Naive B cell (primary cell): Measurements from ENCODE around the gene INSIG2. TPM values are rescaled to one million over a fixed set of nuclear protein-coding genes. Genes with fewer than 3 reads are reported as not detected.

Experiments used
- ATAC-seq, 2 donors: fragments of 150-1000 bp; cut with Tn5 transposase; 2 replicates each; pipeline ENCODE4 v1.10.0; 2021; ENCODE audit warnings: low read depth in 2 of 2, mild to moderate bottlenecking in 2 of 2, moderate library complexity in 2 of 2
- DNase-seq: peaks from one replicate; pipeline ENCODE4 v3.0.0; 2022
- H3K27ac Mint-ChIP-seq, 6 donors: one replicate each; pipeline ENCODE4 v1.8.0; 2020 to 2022; ENCODE audit warnings: mild to moderate bottlenecking in 6 of 6, mixed read lengths in 6 of 6, moderate library complexity in 5 of 6, inconsistent platforms in 2 of 6
- H3K27me3 Mint-ChIP-seq, 3 donors: one replicate each; pipeline ENCODE4 v1.8.0; 2021 to 2022; ENCODE audit warnings: mixed read lengths in 3 of 3, mild to moderate bottlenecking in 1 of 3
- H3K36me3 Mint-ChIP-seq, 2 donors: one replicate each; pipeline ENCODE4 v1.8.0; 2020 to 2022; ENCODE audit warnings: mixed read lengths in 2 of 2, inconsistent platforms in 1 of 2, mild to moderate bottlenecking in 1 of 2
- H3K4me1 Mint-ChIP-seq, 3 donors: one replicate each; pipeline ENCODE4 v1.8.0; 2020 to 2022; ENCODE audit warnings: mixed read lengths in 3 of 3, inconsistent platforms in 1 of 3, mild to moderate bottlenecking in 1 of 3, moderate library complexity in 1 of 3
- H3K4me3 Mint-ChIP-seq, 8 donors: one replicate each; pipeline ENCODE4 v1.8.0; 2020 to 2022; ENCODE audit warnings: mild to moderate bottlenecking in 8 of 8, mixed read lengths in 8 of 8, moderate library complexity in 8 of 8, inconsistent platforms in 2 of 8
- H3K9me3 Mint-ChIP-seq, 7 donors: one replicate each; pipeline ENCODE4 v1.8.0; 2020 to 2022; ENCODE audit warnings: mixed read lengths in 7 of 7, mild to moderate bottlenecking in 5 of 7, inconsistent platforms in 2 of 7, moderate library complexity in 1 of 7
- polyA plus RNA-seq, 6 donors: library from polyadenylated mRNA; unstranded; fragments of 300-500 nt; fragmentation: Illumina TruSeq; gene quantifications; one replicate each; pipeline ENCODE4 v1.2.3, GENCODE V29; 2021; ENCODE audit warnings: low read depth in 6 of 6

The INSIG2 gene
- polyA plus RNA-seq, 6 donors from 2014 or later = 23.6 to 54.5 (median 27.3) TPM

DNA sequence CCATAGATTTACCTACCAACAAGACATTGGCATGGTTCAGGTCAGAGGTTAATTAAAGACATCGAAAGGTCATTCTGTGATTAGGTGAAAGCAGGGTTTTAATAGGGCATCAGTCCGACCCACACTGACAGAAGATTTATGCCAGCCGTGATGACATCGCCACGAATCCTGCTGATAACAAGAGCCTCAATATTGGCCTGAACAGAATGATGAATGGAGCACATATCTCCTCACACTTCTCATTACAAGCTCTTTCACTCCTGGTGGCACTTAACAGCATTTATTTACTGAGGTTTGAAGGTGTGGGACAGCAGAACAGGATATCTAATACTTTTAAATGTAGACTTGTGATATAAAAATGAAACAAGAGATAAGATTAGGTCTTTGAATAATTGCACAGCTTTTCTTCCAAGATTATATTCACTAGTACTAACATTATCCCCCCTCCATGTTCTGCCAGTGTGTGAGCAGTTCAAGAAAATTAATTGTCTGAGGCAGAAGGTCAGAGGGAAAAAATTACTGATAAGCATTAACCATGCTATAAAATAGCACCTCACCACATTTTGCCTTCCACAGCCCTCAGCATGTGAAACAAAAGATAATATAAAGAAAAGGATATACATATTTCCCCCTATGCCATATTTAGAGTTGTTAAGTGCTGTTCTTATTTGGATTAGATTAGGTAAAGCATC, 23.1 kb upstream of the INSIG2 start:
- Mint-ChIP-seq H3K36me3 (no peaks in the 10 kb centered on the region), H3K4me3 (no peak overlapping the region), H3K27me3 (peaks cover 15 to 32% (median 18%) of the 10 kb centered on the region in 3 donors), H3K9me3 (no peaks in the 10 kb centered on the region), H3K27ac (no peak overlapping the region), H3K4me1 (peaks cover 7 to 13% (median 9%) of the 10 kb centered on the region in 3 donors)
- DNase-seq (no peak), ATAC-seq (no peak)

DNA sequence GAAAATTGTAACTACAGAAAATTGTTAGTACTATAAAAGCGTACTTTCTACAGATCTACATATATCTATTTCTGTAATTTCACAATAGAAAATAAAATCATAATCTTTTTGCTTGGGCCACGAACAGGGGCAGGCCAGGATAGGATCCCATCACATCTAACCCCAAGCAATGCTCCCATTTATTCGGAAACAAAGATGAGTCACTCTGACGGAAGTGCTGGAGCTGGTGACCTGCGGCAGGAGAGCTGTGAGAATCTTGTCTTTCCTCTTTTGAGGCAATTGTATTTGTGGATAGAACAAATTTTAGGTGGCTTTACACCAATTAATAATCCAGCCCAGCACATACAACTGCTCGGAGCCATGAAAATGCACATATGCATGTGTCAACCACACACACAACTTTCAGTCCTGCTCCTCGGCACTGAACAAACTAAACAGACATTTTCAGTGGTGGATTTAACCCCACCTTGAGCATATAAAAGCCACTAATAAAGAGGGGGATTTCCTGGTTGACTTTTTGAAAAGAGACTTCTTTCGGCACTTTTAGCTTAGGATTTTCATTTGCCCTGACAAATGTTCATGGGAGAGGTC, 22.3 kb upstream of the INSIG2 start:
- DNase-seq (no peak), ATAC-seq (no peak)
- Mint-ChIP-seq H3K36me3 (no peaks in the 10 kb centered on the region), H3K27me3 (peaks cover 15 to 36% (median 18%) of the 10 kb centered on the region in 3 donors), H3K27ac (peak overlapping the region in 1 of 6 donors; percentile 40), H3K9me3 (no peaks in the 10 kb centered on the region), H3K4me1 (peaks cover 4 to 6% (median 4%) of the 10 kb centered on the region in 3 donors), H3K4me3 (no peak overlapping the region)

DNA sequence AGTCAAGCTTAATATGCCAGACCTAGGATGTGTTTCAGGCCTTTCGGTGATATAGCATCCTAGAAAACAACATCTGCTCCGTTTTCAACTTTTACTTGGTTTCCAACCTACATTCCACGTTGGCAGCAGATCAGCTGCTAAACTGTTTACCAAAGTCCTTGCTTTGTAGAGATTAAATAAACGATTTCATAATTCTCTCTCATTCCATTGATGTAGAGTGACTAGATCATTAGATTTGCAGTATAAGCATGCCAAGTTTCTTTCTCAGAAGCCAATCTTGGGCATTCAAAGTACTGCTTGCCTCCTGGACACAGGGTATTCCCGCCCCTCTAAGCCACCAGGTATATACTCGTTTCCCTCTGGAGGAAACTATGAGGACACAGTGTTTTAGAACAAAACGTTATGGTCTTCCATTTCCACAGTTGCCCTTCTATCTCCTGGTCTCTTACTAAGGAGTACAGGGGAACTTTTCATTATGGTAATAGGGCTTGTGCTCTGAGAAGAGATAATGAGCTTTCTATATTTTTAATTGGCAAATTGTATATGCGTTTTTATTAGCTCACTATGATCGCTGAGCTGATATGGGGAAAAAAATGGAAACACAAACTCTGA, 10.5 kb upstream of the INSIG2 start:
- no peak overlapping the region for H3K27ac Mint-ChIP-seq
- H3K4me3 Mint-ChIP-seq = no peak overlapping the region
- H3K27me3 Mint-ChIP-seq = peaks cover 0 to 43% (median 21%) of the 10 kb centered on the region in 3 donors
- no peaks in the 10 kb centered on the region for H3K9me3 Mint-ChIP-seq
- no peaks in the 10 kb centered on the region for H3K36me3 Mint-ChIP-seq
- no peaks in the 10 kb centered on the region for H3K4me1 Mint-ChIP-seq
- no peak for ATAC-seq
- DNase-seq = no peak

DNA sequence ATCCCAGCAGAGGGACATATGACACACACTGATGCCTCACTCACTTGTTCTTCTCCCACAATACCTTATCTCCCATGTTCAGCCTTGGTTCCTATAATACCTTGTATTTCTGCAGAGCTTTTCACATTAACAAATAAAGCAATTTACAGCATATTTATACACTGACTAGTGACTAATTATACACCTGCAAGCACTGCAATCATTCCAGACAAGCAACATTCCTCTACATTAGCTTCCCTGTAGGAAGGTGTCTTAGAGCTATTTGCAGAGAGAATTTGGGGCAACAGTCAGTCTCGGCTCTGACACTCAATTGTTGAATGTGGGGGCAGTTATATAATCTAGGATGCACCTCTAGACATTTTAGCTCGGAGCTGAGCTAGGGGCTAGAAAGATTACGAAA, 9.5 kb upstream of the INSIG2 start:
- peaks cover 0 to 38% (median 21%) of the 10 kb centered on the region in 3 donors for H3K27me3 Mint-ChIP-seq

DNA sequence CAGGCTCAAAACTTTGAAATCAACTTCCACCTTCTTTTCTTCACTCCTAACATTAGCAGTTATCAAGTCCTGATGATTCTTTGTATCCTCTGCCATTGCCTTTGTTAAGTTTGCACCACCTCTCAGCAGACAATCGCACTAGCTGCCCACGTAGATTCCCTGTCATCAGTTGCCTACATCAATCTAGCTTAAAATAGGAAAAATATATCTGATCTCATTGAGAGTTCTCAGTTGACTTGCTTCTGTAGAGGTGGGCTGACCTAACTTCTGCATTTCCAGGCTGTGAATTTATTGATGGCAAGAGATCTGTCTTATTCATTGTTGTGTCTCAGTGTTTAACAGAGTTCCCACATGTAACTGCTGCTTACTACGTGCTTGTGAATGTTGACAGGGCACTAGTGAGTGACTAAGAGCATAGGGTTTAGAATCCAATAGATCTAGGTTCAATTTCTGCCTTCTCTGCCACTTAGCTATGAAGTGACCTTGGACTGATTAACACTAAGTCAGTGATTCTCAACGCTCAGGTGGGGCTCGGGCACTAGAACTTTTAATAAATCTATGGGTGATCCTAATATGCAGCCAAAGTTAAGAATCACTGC, 3.7 kb upstream of the INSIG2 start:
- no peak for DNase-seq
- Mint-ChIP-seq H3K36me3 (no peaks in the 10 kb centered on the region), H3K4me1 (peaks cover 0 to 16% (median 9%) of the 10 kb centered on the region in 3 donors), H3K4me3 (no peak overlapping the region), H3K27ac (peak overlapping the region in 1 of 6 donors; percentile 56), H3K27me3 (peaks cover 0 to 20% (median 10%) of the 10 kb centered on the region in 3 donors), H3K9me3 (peaks cover 0 to 2% (median 0%) of the 10 kb centered on the region in 7 donors)
- no peak for ATAC-seq

More for the DNA sequence above, 9.5 kb upstream of the INSIG2 start:
- H3K4me1 Mint-ChIP-seq = no peaks in the 10 kb centered on the region
- no peak for ATAC-seq
- H3K4me3 Mint-ChIP-seq = no peak overlapping the region
- DNase-seq = no peak
- H3K27ac Mint-ChIP-seq = no peak overlapping the region
- no peaks in the 10 kb centered on the region for H3K9me3 Mint-ChIP-seq
- no peaks in the 10 kb centered on the region for H3K36me3 Mint-ChIP-seq

DNA sequence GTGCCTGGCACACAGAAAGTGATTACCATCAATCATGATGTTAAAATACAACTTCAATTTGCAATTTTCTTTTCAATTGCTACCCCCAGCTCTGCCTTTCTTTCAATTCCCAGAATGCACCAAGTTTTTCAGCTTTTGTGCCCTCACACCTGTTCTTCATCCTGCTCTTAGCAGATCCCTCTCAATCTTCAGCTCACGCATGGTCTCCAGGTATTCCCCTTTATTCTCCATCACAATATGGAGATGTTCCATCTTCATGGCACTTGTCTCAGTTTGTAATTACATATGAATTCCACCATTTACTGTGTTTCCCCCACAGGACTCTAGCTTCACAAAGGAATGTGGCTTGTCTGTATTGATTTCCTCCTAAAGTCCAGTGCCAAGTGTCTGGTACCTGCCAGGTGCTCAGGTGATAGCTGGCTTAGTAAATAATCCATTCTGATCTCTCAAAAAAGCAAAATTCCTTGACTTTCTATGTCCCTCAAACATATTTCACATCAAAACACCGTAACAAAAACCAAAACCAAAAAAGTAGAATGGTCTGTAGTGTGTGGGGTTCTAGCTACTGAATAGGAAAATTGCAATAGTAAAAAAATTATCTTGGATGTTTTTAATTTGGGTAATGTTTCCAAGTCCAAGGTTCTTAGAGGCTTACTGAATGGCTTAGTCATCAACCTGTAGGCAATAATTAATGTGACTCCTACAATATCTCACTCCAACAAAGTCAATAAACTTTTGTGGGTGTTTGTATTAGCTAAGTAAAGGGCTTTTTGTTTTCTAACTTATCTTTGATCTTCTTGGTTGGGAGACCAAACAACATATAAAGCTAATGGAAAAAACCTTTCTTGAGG, 2.9 kb upstream of the INSIG2 start:
- Mint-ChIP-seq H3K4me1 (peaks cover 0 to 22% (median 9%) of the 10 kb centered on the region in 3 donors), H3K4me3 (no peak overlapping the region), H3K9me3 (peaks cover 0 to 2% (median 0%) of the 10 kb centered on the region in 7 donors), H3K27me3 (peaks cover 0 to 12% (median 10%) of the 10 kb centered on the region in 3 donors), H3K36me3 (no peaks in the 10 kb centered on the region), H3K27ac (peak overlapping the region in 1 of 6 donors; percentile 2)
- DNase-seq (no peak), ATAC-seq (no peak)

DNA sequence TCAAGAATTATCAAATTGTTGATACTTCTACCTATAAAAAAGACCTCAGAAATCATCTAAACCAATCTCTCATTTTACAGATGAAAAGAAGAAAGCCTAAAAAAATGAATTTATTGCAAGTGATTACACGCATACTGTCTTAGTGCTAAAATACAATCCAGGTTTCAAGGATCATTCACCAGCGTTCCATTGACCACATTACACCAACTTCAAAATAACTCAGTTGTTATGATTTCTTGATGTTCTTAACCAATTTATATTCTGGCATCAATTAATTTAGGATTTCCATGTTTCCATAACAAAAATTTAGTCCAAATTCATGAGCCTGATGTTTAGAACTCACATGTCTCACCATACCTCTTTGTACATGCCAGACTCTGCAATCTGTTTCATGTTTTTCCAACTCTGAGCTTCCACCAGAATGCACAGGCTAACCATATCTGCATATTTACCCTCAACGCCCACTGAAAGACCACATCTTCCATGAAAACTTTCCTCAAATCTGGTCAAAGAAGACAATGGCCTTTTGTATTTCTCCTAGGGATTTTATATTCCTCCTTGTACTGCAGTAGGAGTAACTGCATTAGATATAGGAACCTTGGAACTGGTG, 2.1 kb upstream of the INSIG2 start:
- no peak for ATAC-seq
- peaks cover 0 to 2% (median 0%) of the 10 kb centered on the region in 7 donors for H3K9me3 Mint-ChIP-seq
- H3K4me1 Mint-ChIP-seq = peaks cover 0 to 23% (median 9%) of the 10 kb centered on the region in 3 donors

DNA sequence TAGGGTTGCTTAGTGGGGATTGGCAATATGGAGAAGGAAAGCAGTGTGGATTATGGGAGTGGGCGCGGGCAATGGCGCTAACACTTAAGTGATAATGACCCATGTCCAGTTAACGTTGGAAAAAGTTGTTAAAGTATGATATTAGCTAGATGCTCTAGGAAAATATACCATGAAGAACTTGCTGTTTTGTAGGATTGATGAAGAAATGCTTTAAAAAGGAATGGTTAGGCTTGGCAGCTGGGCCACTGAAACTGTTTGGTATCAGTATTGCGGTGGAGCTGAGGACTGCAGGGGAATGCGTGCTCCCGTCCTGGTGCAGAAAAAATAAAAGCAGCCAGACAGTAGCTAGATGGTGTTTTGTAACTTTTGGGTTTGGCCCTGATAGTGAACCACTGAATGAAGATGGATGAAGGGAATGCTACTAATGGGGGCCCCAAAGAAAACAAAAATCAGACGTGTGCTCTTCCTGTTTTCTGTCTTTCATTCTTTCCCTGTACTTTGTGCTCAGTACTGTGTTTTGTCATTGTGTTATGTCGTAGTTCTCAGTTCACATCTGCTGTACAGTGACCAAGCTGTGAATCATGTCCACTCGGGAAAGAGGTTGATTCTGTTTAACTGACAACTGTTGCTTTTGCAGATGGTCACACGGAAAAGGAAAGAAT, 999 bp downstream of the INSIG2 start:
- H3K4me3 Mint-ChIP-seq = peak overlapping the region; percentile 84 to 98 (median 94)
- H3K27ac Mint-ChIP-seq = peak overlapping the region in 3 of 6 donors; percentile 0 to 95 (median 1)
- peaks cover 0 to 2% (median 0%) of the 10 kb centered on the region in 7 donors for H3K9me3 Mint-ChIP-seq
- DNase-seq = peak; percentile 7
- H3K27me3 Mint-ChIP-seq = peaks cover 0 to 1% (median 0%) of the 10 kb centered on the region in 3 donors
- peaks cover 6 to 36% (median 16%) of the 10 kb centered on the region in 3 donors for H3K4me1 Mint-ChIP-seq
- peak; percentile 11 to 15 for ATAC-seq
- no peaks in the 10 kb centered on the region for H3K36me3 Mint-ChIP-seq

More for the DNA sequence above, 2.1 kb upstream of the INSIG2 start:
- Mint-ChIP-seq H3K36me3 (no peaks in the 10 kb centered on the region), H3K4me3 (no peak overlapping the region), H3K27me3 (peaks cover 0 to 10% (median 8%) of the 10 kb centered on the region in 3 donors), H3K27ac (peak overlapping the region in 1 of 6 donors; percentile 40)
- DNase-seq = no peak

DNA sequence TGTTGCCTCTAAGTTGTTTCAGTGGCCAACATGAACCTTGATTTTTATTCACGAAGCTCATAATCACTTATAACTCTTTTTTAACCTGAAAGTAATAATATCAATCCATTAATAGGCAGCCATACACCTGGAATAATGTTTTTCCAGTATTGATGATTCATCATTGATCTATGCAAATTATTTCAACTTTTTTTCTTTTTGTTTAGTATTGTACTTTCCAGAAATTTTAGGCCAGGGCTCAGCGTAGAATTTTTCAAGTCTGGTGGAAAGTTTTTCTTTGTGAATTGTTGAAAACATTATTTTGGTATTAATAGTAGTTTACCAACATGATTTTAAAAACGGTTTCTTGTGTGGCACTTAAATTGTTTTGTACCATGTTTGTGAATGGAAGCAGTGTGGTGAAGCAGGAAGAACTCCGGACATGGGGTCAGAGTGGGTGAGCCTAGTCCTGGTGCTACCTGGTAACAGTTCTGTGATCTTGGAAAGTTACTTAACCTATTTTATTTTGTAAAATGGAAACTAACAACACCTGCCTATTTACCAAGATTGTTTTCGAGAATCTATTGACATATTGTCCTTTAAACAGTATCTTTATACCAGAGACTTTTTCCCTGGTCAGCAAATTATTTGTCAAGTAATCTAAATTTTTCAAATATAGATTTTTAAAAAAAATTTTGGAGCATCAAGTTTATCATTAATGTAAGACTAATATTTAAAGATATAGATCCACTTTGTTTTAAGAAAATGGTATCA, 2.3 kb downstream of the INSIG2 start:
- ATAC-seq = no peak
- Mint-ChIP-seq H3K27me3 (no peaks in the 10 kb centered on the region), H3K36me3 (no peaks in the 10 kb centered on the region), H3K27ac (peak overlapping the region in 2 of 6 donors; percentile 6 to 7), H3K4me3 (peak overlapping the region in 2 of 8 donors; percentile 0 to 27), H3K4me1 (peaks cover 7 to 42% (median 16%) of the 10 kb centered on the region in 3 donors), H3K9me3 (no peaks in the 10 kb centered on the region)
- no peak for DNase-seq

DNA sequence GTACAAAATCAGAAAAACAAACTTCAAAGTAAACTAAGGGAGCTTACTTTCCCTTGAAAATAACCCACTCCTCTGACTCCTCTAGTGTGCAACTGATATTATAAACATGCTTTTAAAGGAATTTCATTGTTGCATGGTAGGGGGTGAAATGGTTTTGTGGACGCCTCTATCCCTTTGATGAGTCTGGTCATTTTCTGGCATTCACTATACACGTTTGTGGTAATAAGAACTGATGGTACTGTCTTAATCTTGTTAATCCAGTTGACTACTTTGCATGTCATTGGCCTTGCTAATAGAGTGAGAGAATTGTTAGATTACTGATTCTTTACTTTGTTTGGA, 2.8 kb downstream of the INSIG2 start:
- Mint-ChIP-seq H3K4me3 (no peak overlapping the region), H3K27me3 (no peaks in the 10 kb centered on the region), H3K36me3 (no peaks in the 10 kb centered on the region), H3K4me1 (peaks cover 10 to 43% (median 16%) of the 10 kb centered on the region in 3 donors), H3K9me3 (no peaks in the 10 kb centered on the region), H3K27ac (no peak overlapping the region)
- DNase-seq (no peak), ATAC-seq (no peak)

DNA sequence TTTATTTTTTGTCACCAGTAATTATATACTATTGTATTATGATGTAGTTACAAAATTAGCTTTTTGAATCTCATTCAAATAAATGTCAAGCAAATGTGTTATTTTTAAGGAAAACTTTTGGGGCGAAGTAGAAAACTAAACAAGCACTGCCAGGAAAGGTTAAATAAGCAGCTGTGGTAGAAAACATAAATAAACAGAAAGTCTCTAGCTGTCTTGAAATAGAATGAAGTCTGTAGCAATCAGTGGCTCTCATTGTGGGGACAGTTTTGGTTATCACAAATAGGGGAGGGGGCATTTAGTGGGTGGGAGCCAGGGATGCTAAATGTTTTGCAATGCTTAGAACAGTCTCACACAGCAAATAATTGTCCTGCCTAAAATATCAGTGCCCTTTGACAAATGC, 3.4 kb downstream of the INSIG2 start:
- H3K27me3 Mint-ChIP-seq = no peaks in the 10 kb centered on the region
- no peaks in the 10 kb centered on the region for H3K9me3 Mint-ChIP-seq
- H3K4me3 Mint-ChIP-seq = no peak overlapping the region
- no peak for ATAC-seq
- DNase-seq = no peak
- H3K4me1 Mint-ChIP-seq = peaks cover 10 to 43% (median 16%) of the 10 kb centered on the region in 3 donors
- H3K36me3 Mint-ChIP-seq = no peaks in the 10 kb centered on the region
- H3K27ac Mint-ChIP-seq = peak overlapping the region in 1 of 6 donors; percentile 2
